LNCAP (cell line): ENCODE results near the gene PLPP4.

Source experiments
- CTCF ChIP-seq: fragments of 450-650 bp; IDR thresholded peaks from 2 replicates; pipeline ENCODE4 v1.5.1; 2017; ENCODE audit warnings: mild to moderate bottlenecking

The PLPP4 gene

GRCh38 chr10:120548210-120548609 is 91.2 kb downstream of the PLPP4 start:
- no peak for TF ChIP-seq CTCF

- no peak for TF ChIP-seq CTCF
These were observed 95.2 kb downstream of the PLPP4 start for GRCh38 chr10:120552262-120552661.

GRCh38 chr10:120553911-120554310 is 96.9 kb downstream of the PLPP4 start:
- no peak for TF ChIP-seq CTCF

GRCh38 chr10:120555436-120555835 is 98.4 kb downstream of the PLPP4 start:
- no peak for TF ChIP-seq CTCF

- TF ChIP-seq CTCF: no peak
These were observed 99.0 kb downstream of the PLPP4 start for GRCh38 chr10:120555842-120556532.

GRCh38 chr10:120557311-120557710 is 100.3 kb downstream of the PLPP4 start:
- no peak for TF ChIP-seq CTCF

- TF ChIP-seq CTCF: no peak
These were observed 102.8 kb downstream of the PLPP4 start for GRCh38 chr10:120559800-120560199.

GRCh38 chr10:120562956-120563355 is 105.9 kb downstream of the PLPP4 start:
- no peak for TF ChIP-seq CTCF
